ENCODE results near the gene LRATD1.
"Not testable (repeated sequence)": the region's sequence is repeated elsewhere in the genome, so short reads cannot be mapped to it uniquely, and the experiment has no call there.

Gene LRATD1

GRCh38 chr2:14616950-14617349, 15.6 kb upstream of the LRATD1 start:
- H3K4me3 ChIP-seq (ENCODE audit: low read depth, low read length), result no peak overlapping the region
- H3K36me3 ChIP-seq (ENCODE audit: control insufficient read depth, insufficient read depth, low read length), result no peaks in the 10 kb centered on the region

DNA sequence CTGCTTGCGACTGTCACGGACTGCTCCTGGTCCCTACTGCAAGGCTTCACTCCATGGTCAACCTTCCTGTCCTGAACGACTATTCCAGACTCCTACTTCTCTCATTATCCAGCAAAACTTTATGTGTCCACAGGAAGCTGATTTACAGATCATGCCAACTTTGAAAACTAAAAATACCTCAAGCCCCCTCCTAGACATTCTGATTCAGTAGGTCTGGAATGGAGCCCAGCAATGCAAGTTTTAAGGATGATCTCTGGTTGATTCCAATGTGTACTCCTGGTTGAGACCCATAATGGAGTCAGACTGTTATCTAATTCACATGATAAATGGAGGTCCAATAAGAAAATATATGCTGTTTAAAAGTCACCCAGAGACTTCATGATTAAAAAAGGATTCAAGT, 13.1 kb upstream of the LRATD1 start:
- no peaks in the 10 kb centered on the region for H3K9me3 ChIP-seq (ENCODE audit: control insufficient read depth, insufficient read depth, low read length)
- H3K27me3 ChIP-seq (ENCODE audit: control insufficient read depth, insufficient read depth, low read length), result no peaks in the 10 kb centered on the region
- no peak overlapping the region for H3K9ac ChIP-seq (ENCODE audit: low read depth, low read length)
- no peak overlapping the region for H3K4me3 ChIP-seq (ENCODE audit: low read depth, low read length)
- H3K4me1 ChIP-seq (ENCODE audit: control insufficient read depth, insufficient read depth, low read length), result no peaks in the 10 kb centered on the region
- H3K36me3 ChIP-seq (ENCODE audit: control insufficient read depth, insufficient read depth, low read length), result no peaks in the 10 kb centered on the region

More at GRCh38 chr2:14616950-14617349, 15.6 kb upstream of the LRATD1 start:
- no peaks in the 10 kb centered on the region for H3K4me1 ChIP-seq (ENCODE audit: control insufficient read depth, insufficient read depth, low read length)
- H3K9ac ChIP-seq (ENCODE audit: low read depth, low read length), result no peak overlapping the region
- no peaks in the 10 kb centered on the region for H3K9me3 ChIP-seq (ENCODE audit: control insufficient read depth, insufficient read depth, low read length)
- no peaks in the 10 kb centered on the region for H3K27me3 ChIP-seq (ENCODE audit: control insufficient read depth, insufficient read depth, low read length)

DNA sequence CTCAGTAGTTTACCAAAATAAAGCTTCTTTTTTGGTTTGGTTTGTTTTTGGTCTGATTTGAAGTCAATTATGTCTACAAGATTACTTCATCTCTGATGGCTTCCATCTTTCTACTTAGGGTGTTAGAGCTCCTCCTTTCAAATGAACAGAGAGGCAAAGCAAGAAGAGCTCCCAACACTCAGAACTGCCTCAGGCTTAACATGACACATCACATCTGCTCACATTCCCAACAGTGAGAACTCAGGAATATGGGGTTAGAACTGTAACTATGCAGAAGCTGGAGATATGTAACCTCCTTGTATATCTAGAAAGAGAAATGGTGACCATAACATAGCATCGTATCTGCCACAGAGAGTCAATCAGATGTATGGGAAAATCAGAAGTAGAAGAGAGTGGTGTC, 11.4 kb upstream of the LRATD1 start:
- H3K4me1 ChIP-seq (ENCODE audit: control insufficient read depth, insufficient read depth, low read length), result no peaks in the 10 kb centered on the region
- H3K27me3 ChIP-seq (ENCODE audit: control insufficient read depth, insufficient read depth, low read length), result no peaks in the 10 kb centered on the region
- H3K9ac ChIP-seq (ENCODE audit: low read depth, low read length), result no peak overlapping the region
- H3K36me3 ChIP-seq (ENCODE audit: control insufficient read depth, insufficient read depth, low read length), result no peaks in the 10 kb centered on the region
- H3K4me3 ChIP-seq (ENCODE audit: low read depth, low read length), result no peak overlapping the region
- no peaks in the 10 kb centered on the region for H3K9me3 ChIP-seq (ENCODE audit: control insufficient read depth, insufficient read depth, low read length)

GRCh38 chr2:14621906-14622549, 10.5 kb upstream of the LRATD1 start:
- Histone ChIP-seq H3K27me3 (ENCODE audit: control insufficient read depth, insufficient read depth, low read length) (peaks cover 3% of the 10 kb centered on the region), H3K4me1 (ENCODE audit: control insufficient read depth, insufficient read depth, low read length) (no peaks in the 10 kb centered on the region), H3K9ac (ENCODE audit: low read depth, low read length) (no peak overlapping the region), H3K36me3 (ENCODE audit: control insufficient read depth, insufficient read depth, low read length) (no peaks in the 10 kb centered on the region), H3K4me3 (ENCODE audit: low read depth, low read length) (no peak overlapping the region), H3K9me3 (ENCODE audit: control insufficient read depth, insufficient read depth, low read length) (no peaks in the 10 kb centered on the region)

DNA sequence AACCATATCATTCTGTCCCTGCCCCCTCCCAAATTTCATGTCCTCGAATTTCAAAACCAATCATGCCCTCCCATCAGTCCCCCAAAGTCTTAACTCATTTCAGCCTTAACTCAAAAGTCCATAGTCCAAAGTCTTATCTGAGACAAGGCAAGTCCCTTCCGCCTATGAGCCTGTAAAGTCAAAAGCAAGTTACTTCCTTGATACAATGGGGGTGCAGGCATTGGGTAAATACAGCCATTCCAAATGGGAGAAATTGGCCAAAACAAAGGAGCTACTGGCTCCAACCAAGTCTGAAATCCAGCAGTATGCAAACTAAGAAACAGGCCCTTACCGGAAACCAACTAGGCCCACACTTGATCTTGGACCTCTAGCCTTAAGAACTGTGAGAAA, 10.0 kb upstream of the LRATD1 start:
- not testable (repeated sequence) for H3K4me3 ChIP-seq (ENCODE audit: low read depth, low read length); H3K9me3 ChIP-seq (ENCODE audit: control insufficient read depth, insufficient read depth, low read length); H3K4me1 ChIP-seq (ENCODE audit: control insufficient read depth, insufficient read depth, low read length); H3K9ac ChIP-seq (ENCODE audit: low read depth, low read length); H3K27me3 ChIP-seq (ENCODE audit: control insufficient read depth, insufficient read depth, low read length); H3K36me3 ChIP-seq (ENCODE audit: control insufficient read depth, insufficient read depth, low read length)

- peaks cover 3% of the 10 kb centered on the region for H3K27me3 ChIP-seq (ENCODE audit: control insufficient read depth, insufficient read depth, low read length)
- H3K4me1 ChIP-seq (ENCODE audit: control insufficient read depth, insufficient read depth, low read length), result no peaks in the 10 kb centered on the region
- no peak overlapping the region for H3K9ac ChIP-seq (ENCODE audit: low read depth, low read length)
- H3K9me3 ChIP-seq (ENCODE audit: control insufficient read depth, insufficient read depth, low read length), result no peaks in the 10 kb centered on the region
- H3K4me3 ChIP-seq (ENCODE audit: low read depth, low read length), result no peak overlapping the region
- no peaks in the 10 kb centered on the region for H3K36me3 ChIP-seq (ENCODE audit: control insufficient read depth, insufficient read depth, low read length)
Measured at GRCh38 chr2:14623237-14623636, 9.3 kb upstream of the LRATD1 start.

DNA sequence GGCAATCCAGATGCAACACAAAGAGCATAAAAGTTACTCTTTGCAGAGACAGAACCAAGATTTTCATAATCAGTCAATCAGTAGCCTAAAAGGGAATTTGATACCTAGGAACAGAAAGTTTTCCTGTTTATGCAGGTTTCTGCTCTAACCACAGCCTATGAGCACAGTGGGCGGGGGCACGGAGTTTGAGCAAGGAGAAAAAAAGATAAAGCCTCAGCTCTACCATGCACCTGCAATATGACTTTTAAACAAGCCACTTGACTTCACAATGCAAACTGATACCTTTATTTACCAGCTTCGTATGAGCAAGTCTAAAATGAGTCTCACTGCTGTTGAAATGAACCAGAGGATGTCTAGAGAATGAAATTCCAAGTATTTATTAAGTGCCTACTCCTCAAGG, 5.6 kb upstream of the LRATD1 start:
- Histone ChIP-seq H3K4me3 (ENCODE audit: low read depth, low read length) (no peak overlapping the region), H3K36me3 (ENCODE audit: control insufficient read depth, insufficient read depth, low read length) (no peaks in the 10 kb centered on the region), H3K27me3 (ENCODE audit: control insufficient read depth, insufficient read depth, low read length) (peaks cover 33% of the 10 kb centered on the region), H3K9me3 (ENCODE audit: control insufficient read depth, insufficient read depth, low read length) (no peaks in the 10 kb centered on the region), H3K4me1 (ENCODE audit: control insufficient read depth, insufficient read depth, low read length) (no peaks in the 10 kb centered on the region), H3K9ac (ENCODE audit: low read depth, low read length) (no peak overlapping the region)

GRCh38 chr2:14628901-14629300, 3.6 kb upstream of the LRATD1 start:
- Histone ChIP-seq H3K4me3 (ENCODE audit: low read depth, low read length) (no peak overlapping the region), H3K27me3 (ENCODE audit: control insufficient read depth, insufficient read depth, low read length) (peaks cover 50% of the 10 kb centered on the region), H3K4me1 (ENCODE audit: control insufficient read depth, insufficient read depth, low read length) (peaks cover 2% of the 10 kb centered on the region), H3K36me3 (ENCODE audit: control insufficient read depth, insufficient read depth, low read length) (no peaks in the 10 kb centered on the region), H3K9ac (ENCODE audit: low read depth, low read length) (no peak overlapping the region), H3K9me3 (ENCODE audit: control insufficient read depth, insufficient read depth, low read length) (no peaks in the 10 kb centered on the region)

DNA sequence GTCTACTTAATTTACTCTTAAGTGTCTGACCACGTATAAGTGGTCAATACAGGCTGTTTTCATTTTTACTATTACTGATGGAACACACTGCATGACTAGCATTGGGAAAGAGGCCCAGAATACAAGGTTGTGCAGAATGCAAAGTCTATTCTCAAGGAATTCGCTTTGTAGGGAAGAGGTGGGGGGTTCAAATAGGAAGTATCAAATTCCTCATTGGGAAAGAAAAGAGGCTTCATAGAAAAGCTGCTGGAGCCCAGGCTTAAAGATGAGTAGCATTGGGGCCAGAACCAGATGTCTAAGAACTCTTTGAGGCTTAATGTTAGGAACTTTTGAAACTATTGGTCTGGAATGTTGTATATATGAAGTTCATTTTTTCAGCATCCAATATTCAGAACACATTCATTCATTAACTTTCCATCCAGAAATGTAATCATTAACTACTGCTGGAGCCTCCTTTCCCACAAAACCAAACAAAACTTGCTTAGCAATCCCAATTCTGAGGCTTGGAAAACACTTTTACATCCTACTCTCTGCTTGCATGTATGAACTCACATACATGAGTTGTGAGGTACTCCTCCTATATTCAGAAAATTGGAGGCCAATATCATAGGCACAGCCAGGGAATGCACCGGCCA, 994 bp upstream of the LRATD1 start:
- no peaks in the 10 kb centered on the region for H3K9me3 ChIP-seq (ENCODE audit: control insufficient read depth, insufficient read depth, low read length)
- peak overlapping the region; percentile 55 for H3K4me3 ChIP-seq (ENCODE audit: low read depth, low read length)
- H3K36me3 ChIP-seq (ENCODE audit: control insufficient read depth, insufficient read depth, low read length), result no peaks in the 10 kb centered on the region
- peaks cover 72% of the 10 kb centered on the region for H3K27me3 ChIP-seq (ENCODE audit: control insufficient read depth, insufficient read depth, low read length)
- no peak overlapping the region for H3K9ac ChIP-seq (ENCODE audit: low read depth, low read length)
- peaks cover 2% of the 10 kb centered on the region for H3K4me1 ChIP-seq (ENCODE audit: control insufficient read depth, insufficient read depth, low read length)

GRCh38 chr2:14633061-14633460, 544 bp downstream of the LRATD1 start:
- Histone ChIP-seq H3K4me3 (ENCODE audit: low read depth, low read length) (peak overlapping the region; percentile 70), H3K9ac (ENCODE audit: low read depth, low read length) (no peak overlapping the region)

DNA sequence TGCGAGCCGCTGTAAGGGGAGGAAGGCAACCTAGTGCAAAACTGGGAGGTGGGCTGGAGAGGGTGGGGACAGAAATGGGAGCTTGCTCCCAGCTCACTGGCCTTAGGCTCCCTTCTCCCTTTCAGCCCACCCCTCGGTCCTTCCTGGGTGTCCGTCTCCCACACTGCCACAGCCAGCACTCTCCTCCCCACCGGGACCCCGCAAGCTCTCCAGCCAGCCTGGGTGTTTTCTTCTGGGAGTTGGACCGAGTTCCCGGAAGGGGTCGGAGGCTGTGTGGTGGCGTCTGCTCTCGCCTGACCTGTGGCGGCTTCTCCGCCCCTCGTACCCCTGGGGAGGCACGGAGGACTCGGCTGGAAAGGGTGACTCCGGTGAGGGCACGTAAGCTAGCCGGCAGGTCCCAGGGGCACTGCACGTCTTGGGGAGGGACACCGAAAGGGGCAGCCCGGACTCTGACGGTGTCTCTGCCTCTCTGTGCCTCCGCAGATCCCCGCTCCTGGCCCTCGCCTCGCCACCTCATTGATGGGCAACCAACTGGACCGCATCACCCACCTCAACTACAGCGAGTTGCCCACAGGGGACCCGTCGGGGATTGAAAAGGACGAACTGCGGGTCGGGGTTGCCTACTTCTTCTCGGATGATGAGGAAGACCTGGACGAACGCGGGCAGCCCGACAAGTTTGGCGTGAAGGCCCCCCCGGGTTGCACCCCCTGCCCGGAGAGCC, 1.1 kb downstream of the LRATD1 start:
- Histone ChIP-seq H3K9ac (ENCODE audit: low read depth, low read length) (no peak overlapping the region), H3K4me3 (ENCODE audit: low read depth, low read length) (peak overlapping the region; percentile 70), H3K36me3 (ENCODE audit: control insufficient read depth, insufficient read depth, low read length) (no peaks in the 10 kb centered on the region), H3K4me1 (ENCODE audit: control insufficient read depth, insufficient read depth, low read length) (peaks cover 2% of the 10 kb centered on the region), H3K27me3 (ENCODE audit: control insufficient read depth, insufficient read depth, low read length) (peaks cover 84% of the 10 kb centered on the region), H3K9me3 (ENCODE audit: control insufficient read depth, insufficient read depth, low read length) (no peaks in the 10 kb centered on the region)

More at GRCh38 chr2:14633061-14633460, 544 bp downstream of the LRATD1 start:
- peaks cover 2% of the 10 kb centered on the region for H3K4me1 ChIP-seq (ENCODE audit: control insufficient read depth, insufficient read depth, low read length)
- H3K27me3 ChIP-seq (ENCODE audit: control insufficient read depth, insufficient read depth, low read length), result peaks cover 84% of the 10 kb centered on the region
- H3K36me3 ChIP-seq (ENCODE audit: control insufficient read depth, insufficient read depth, low read length), result no peaks in the 10 kb centered on the region
- no peaks in the 10 kb centered on the region for H3K9me3 ChIP-seq (ENCODE audit: control insufficient read depth, insufficient read depth, low read length)

DNA sequence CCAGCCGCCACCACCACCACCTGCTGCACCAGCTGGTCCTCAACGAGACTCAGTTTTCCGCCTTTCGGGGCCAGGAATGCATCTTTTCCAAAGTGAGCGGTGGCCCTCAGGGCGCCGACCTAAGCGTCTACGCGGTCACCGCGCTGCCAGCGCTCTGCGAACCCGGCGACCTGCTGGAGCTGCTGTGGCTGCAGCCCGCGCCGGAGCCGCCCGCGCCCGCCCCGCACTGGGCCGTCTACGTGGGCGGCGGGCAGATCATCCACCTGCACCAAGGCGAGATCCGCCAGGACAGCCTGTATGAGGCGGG, 1.6 kb downstream of the LRATD1 start:
- Histone ChIP-seq H3K9ac (ENCODE audit: low read depth, low read length) (no peak overlapping the region), H3K4me3 (ENCODE audit: low read depth, low read length) (peak overlapping the region; percentile 70), H3K4me1 (ENCODE audit: control insufficient read depth, insufficient read depth, low read length) (peaks cover 2% of the 10 kb centered on the region), H3K36me3 (ENCODE audit: control insufficient read depth, insufficient read depth, low read length) (no peaks in the 10 kb centered on the region), H3K27me3 (ENCODE audit: control insufficient read depth, insufficient read depth, low read length) (peaks cover 85% of the 10 kb centered on the region), H3K9me3 (ENCODE audit: control insufficient read depth, insufficient read depth, low read length) (no peaks in the 10 kb centered on the region)
